Mesothelial cell of epicardium (in vitro differentiated cells): Measurements from ENCODE around the gene NSD2. TPM values are rescaled to one million over a fixed set of nuclear protein-coding genes. Genes with fewer than 3 reads are reported as not detected.

Experiments
- DNase-seq, 2 experiments: peaks; one replicate each; pipeline ENCODE4 v3.0.0; 2021; ENCODE audit warnings: low spot score in 2 of 2; ENCODE audit not compliant: unreplicated experiment in 2 of 2
- H3K27ac Mint-ChIP-seq: 2 replicates; pipeline ENCODE4 v1.8.0; 2021; ENCODE audit warnings: mixed read lengths
- H3K27me3 Mint-ChIP-seq: 2 replicates; pipeline ENCODE4 v1.8.0; 2021; ENCODE audit warnings: low read depth, mixed read lengths
- H3K36me3 Mint-ChIP-seq: 2 replicates; pipeline ENCODE4 v1.8.0; 2021; ENCODE audit warnings: mixed read lengths
- H3K4me1 Mint-ChIP-seq: 2 replicates; pipeline ENCODE4 v1.8.0; 2021; ENCODE audit warnings: mixed read lengths
- H3K4me3 Mint-ChIP-seq: 2 replicates; pipeline ENCODE4 v1.8.0; 2021; ENCODE audit warnings: mild to moderate bottlenecking, moderate library complexity, mixed read lengths
- H3K9me3 Mint-ChIP-seq: 2 replicates; pipeline ENCODE4 v1.8.0; 2021; ENCODE audit warnings: mixed read lengths
- total RNA-seq: library from RNA; stranded (reverse); gene quantifications from 3 replicates; pipeline ENCODE4 v1.2.1, GENCODE V29; 2021
- TF ChIP-seq, protein P1 (sequence below): fragments of 200-600 bp; sonication (generic); IDR thresholded peaks from one replicate; pipeline ENCODE4 v1.5.0; 2021; ENCODE audit warnings: antibody characterized with exemption; ENCODE audit not compliant: unreplicated experiment

NSD2 gene
- total RNA-seq, 1 donor from 2014 or later, result 119 TPM

DNA sequence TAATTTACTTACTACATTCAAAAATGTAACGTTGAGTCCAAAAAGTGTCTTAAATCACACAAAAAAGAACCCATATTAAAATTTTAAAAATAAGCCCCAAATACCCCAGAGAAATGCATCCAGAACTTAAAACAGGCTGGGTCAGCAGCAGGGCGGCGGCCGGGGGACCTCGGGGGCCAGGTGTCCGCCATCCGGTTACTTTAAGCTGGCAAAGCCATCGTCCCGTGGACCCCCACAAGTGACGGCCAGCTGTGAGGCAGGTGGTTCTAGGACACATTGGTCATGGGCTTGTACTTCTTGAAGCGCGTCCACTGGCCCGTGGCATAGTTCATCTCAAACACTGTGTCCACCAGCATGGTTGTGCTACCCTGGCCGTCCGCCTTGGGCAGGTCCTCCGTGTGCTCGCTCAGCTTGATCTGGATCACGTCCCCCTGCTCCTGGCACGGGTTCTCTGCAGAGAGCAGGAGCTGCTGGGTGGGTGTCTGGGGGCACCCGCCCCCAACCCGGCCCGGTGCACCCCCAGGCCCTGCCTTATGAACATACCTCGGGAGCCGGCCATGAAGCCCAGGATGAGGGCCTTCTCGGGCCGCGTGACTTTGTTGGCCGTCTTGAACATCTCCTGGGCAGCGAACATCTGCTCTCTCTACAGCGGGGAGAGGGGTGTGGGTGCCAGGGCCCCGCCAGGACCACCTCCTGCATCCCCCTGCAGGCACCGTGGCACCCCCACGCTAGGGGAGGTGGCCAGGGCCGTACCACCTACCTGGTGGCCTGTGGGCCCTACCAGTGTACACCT, 112.1 kb downstream of the NSD2 start:
- Mint-ChIP-seq H3K4me3 (no peak overlapping the region), H3K9me3 (no peaks in the 10 kb centered on the region), H3K27me3 (no peaks in the 10 kb centered on the region), H3K36me3 (peaks cover 30% of the 10 kb centered on the region), H3K4me1 (no peaks in the 10 kb centered on the region), H3K27ac (no peak overlapping the region)
- DNase-seq, result no peak
- TF ChIP-seq, protein P1, sequence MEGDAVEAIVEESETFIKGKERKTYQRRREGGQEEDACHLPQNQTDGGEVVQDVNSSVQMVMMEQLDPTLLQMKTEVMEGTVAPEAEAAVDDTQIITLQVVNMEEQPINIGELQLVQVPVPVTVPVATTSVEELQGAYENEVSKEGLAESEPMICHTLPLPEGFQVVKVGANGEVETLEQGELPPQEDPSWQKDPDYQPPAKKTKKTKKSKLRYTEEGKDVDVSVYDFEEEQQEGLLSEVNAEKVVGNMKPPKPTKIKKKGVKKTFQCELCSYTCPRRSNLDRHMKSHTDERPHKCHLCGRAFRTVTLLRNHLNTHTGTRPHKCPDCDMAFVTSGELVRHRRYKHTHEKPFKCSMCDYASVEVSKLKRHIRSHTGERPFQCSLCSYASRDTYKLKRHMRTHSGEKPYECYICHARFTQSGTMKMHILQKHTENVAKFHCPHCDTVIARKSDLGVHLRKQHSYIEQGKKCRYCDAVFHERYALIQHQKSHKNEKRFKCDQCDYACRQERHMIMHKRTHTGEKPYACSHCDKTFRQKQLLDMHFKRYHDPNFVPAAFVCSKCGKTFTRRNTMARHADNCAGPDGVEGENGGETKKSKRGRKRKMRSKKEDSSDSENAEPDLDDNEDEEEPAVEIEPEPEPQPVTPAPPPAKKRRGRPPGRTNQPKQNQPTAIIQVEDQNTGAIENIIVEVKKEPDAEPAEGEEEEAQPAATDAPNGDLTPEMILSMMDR, result no peak

DNA sequence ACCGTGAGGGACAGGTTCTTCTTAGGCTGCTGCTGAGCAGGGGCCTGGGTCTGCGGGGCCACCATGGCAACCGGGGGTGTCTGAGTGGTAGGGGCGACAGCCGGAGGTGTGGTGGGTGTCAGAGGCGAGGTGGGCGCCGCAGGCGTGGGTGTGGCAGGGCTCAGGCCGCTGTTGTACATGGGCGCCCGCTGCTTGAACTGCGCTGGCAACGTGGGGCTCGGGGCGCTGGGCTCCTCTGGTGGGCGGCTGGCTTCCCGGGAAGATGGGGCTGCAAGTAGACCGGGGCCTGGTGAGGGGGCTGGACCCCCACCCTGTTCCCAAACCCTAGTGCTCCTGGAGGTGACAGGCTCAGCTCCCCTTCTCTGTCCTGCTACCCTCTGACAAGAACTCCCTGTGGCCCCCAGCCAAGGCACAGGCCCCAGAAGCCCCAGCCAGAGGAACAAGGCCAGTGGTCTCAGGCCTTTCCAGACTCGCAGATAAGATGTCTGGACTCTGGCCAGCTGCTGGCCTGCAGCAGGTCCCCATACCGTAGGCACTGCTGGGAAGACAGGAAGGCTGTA, 112.7 kb downstream of the NSD2 start:
- DNase-seq, result no peak
- Mint-ChIP-seq H3K4me1 (no peaks in the 10 kb centered on the region), H3K36me3 (peaks cover 29% of the 10 kb centered on the region), H3K27me3 (no peaks in the 10 kb centered on the region), H3K27ac (no peak overlapping the region), H3K4me3 (no peak overlapping the region), H3K9me3 (no peaks in the 10 kb centered on the region)
- TF ChIP-seq, protein P1, result no peak

DNA sequence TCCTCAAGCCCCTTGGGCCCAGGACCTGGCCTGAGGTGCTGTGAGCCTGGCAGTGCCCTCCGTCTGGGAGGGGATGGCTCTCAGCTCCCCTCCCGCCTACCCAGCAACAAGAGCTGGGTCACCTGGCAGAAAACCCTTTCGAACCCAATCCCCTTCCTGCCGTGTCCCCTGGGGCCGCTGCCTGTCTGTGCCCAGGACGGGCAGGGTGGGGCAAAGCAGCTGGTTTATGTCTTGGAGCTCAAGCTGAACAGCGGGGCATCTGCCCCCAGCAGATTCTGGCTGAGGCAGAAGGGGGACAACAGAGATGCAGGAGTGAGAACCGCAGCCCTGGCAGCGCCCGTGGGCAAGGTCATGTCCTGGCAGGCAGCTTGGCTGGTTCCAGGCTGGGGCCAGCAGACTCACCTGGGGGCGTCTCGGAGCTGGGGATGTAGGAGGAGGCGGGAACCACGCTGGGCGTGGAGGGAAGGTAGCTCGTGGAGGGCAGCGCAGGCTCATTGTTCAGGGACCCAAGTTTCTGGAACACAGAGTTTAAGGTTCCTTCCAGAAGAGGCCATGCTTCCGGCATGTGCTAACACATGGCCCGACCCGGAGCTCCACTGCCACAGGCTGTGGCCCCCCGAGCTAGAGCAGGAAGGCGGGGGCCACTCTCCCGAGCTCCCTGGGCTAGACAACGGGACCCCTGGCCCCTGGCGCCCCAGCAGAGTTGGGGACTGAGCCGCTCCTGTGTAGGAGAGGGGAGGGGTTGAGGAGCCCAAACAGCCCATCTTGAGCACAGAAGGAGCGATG, 113.4 kb downstream of the NSD2 start:
- Mint-ChIP-seq H3K27me3 (no peaks in the 10 kb centered on the region), H3K4me3 (no peak overlapping the region), H3K36me3 (peaks cover 22% of the 10 kb centered on the region), H3K9me3 (no peaks in the 10 kb centered on the region), H3K4me1 (no peaks in the 10 kb centered on the region), H3K27ac (no peak overlapping the region)
- TF ChIP-seq, protein P1, result no peak
- DNase-seq, result no peak

DNA sequence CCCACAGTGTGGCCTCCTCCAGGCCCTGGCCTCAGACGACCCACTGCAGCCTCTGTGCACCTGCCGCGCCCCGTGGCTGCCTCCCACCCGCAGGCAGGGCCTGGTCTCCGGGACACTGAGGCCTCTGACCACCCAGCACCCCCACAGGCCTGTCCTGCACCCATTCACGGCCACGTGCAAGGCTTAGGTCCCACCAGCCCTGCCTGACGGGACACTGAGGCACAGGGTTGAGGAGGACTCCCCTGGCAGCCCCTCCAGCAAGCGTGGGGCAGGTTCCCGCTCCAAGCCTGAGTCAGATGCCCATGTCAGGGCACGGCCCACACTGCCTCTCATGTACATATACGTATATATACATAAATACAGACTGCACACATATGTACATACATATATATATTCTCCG, 114.1 kb downstream of the NSD2 start:
- Mint-ChIP-seq H3K9me3 (no peaks in the 10 kb centered on the region), H3K4me1 (no peaks in the 10 kb centered on the region), H3K27me3 (no peaks in the 10 kb centered on the region), H3K27ac (no peak overlapping the region), H3K36me3 (peaks cover 28% of the 10 kb centered on the region), H3K4me3 (no peak overlapping the region)
- TF ChIP-seq, protein P1, result no peak
- DNase-seq, result no peak

DNA sequence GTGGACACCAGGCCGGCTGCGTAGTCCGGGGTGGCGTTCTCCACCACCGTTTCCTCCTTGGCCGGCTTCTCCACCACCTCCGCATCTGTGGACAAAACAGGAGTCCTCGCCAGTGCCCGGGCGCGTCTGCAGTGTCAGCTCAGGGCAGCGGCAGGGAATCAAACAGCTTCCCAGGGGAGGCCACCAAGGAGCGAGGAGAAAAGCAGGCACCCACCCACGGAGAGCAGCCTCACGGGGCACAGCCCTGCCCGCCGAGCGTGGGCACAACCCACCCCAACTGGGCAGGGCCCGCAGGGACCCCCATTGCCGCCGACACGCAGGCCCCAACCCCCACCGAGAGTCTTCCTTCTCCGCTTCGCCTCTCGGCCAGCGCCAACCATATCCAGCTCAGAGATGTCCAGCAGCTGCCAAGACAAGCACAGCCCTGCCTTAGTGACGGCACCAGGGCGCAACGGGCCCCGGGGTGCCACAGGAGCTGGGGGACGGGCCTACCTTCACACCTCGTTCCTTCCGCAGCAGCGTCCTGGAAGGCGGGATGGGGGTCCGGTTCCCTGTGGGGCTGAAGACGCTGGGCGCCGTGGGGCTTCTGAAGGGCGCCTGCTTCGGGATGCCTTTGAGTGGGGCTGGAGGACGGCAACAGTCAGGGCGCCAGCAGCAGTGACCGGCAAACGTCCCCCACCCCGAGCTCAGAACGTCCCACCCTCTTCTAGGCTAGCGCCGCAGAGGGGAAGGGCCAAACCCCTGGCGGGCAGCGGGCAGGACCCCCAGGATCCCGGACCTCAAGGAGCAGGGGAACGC, 114.8 kb downstream of the NSD2 start:
- Mint-ChIP-seq H3K4me1 (no peaks in the 10 kb centered on the region), H3K4me3 (no peak overlapping the region), H3K36me3 (peaks cover 33% of the 10 kb centered on the region), H3K27me3 (no peaks in the 10 kb centered on the region), H3K27ac (no peak overlapping the region), H3K9me3 (no peaks in the 10 kb centered on the region)
- TF ChIP-seq, protein P1, result no peak
- DNase-seq, result no peak
